SKM-1 (cell line): ENCODE results near the gene TAF15.

ENCODE experiments used
- DNase-seq: peaks from one replicate; lab custom pipeline; 2025; ENCODE audit not compliant: unreplicated experiment; lab: John Stamatoyannopoulos, UW

The TAF15 gene

DNA sequence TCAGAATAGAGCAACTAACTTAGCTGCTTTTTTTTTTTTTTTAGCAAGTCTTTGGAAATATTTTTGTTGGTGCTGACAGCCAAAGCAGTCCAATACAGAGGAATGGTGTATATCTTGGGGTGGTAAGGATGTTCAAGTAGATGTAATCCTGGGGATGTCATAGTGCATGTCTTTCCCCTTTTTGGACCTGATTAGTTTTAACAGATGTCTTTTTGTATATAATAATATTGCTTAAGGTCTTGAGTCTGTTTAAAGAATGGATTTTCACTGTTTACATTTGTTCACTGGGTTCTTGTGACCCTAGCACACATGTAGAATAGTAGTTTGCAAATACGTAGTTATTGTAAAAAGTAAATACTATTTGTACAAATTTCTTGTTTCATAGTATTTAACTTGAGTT is 7.9 kb downstream of the TAF15 start:
- no peak for DNase-seq

DNA sequence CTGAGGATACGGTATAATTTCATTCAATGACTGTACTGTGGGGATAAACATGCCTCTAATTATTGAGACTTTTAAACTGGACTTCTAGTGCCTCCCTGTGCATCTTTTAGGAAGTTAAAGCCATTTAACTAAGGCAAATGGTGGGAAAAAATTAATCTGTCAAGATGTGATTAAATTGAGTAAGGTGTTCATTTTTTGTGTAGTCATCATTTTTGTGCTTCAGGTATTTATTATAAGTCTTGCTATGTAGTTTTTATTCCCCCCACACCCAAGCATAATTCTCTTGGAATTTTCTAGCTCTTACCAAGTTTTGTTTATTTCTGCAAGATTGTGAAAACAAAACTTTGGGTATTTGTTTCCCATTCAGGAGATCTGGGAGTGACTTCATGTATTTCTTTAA is 10.2 kb downstream of the TAF15 start:
- DNase-seq, result no peak

DNA sequence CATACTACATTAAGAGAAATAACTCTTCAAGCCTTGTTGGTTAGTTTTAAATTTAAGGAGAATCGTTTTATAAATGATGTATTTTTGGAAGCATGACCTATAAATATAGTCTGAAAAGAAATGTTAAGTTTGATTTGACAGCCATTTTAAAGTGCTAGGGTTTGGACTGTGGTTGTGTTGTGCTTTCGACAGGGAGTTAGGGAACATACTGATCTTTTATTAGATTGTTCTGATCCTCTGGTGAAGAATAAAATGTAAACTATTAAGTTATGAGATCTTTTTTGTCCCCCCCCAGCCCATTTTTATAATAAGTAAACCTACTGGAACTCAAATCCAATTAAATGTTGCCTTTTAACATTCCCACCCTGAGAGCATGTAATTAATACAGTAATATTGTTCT is 12.0 kb downstream of the TAF15 start:
- no peak for DNase-seq

DNA sequence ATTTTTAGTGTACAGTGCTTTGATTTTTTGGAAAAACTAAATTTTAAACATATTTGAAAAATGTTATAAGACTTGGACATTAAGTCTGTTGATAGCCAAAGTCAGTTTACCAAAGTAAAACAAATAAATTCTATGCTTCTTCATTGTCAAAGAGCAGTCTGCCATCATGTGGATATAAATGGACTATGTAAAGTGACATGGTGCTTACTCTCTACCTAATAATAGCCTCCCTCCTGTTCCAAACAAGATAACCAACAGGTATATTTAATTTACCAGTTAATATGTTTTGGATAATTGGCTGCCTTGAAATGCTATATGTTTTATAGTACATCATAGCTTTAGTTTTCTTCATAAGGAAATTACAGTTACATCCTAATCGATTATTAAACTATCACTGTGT is 15.9 kb downstream of the TAF15 start:
- DNase-seq, result no peak

DNA sequence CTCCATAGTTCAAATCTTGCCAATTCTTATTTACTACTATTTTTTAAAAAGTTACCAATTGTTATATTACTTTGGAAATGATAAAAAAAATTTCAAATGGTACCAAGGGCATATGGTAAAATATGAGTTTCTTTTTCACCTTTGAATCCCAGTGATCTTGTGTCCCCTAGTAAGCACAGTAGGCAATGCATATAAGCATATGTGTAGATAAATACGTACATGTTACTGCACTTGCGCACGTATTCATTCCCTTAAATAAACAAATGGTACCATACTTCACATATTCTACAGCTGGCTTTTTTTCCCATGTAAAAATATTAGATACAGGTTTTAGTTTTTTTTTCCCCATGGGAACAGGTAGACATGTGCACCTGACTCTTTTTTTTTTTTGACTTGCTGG is 31.8 kb downstream of the TAF15 start:
- no peak for DNase-seq

DNA sequence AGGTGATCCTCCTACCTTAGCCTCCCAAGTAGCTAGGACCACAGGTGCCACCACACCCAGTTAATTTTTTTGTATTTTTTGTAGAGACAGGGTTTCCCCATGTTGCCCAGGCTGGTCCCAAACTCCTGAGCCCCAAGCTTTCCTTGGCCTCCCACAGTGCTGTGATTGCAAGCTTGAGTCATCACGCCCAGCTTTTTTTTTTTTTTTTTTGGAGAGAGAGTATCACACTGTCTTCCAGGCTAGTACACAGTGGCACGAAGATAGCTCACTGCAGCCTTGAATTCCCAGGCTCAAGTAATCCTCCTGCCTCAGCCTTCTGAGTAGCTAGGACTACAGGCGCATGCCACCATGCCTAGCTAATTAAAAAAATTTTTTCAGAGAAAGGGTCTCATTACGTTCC is 32.2 kb downstream of the TAF15 start:
- no peak for DNase-seq

DNA sequence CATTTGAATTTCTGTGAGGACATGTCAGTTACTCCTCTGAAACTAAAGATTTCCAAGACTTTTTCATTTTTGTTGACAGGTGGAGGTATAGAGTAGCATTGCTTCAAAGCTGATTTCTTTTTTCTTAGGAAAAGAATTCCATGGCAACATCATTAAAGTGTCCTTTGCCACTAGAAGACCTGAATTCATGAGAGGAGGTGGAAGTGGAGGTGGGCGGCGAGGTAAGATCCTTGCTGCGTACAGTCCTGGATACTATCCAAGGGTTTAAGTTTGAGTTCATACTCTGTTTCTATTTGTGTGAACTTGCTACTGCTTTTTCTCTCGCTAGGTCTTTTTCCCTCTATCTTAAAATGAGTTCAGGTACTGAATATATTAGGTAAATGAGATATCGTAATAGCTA is 33.0 kb downstream of the TAF15 start:
- DNase-seq, result no peak

DNA sequence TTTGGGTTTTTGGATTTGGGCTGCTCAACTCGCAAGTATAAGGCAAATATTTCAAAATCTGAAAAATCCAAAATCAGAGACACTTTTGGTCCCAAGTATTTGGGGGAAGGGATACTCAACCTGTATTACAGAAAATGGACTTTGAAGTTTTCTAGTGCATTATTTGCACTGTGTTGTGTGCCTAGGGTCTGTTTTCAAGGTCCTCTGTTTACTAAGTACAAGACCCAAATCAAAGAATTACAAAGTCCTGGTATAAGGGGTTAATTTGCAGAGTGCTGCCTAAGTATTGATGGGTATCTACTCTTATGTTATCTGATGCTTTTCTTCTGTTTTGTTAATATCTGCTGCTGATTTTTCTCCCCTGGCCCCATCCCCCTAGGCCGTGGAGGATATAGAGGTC is 34.4 kb downstream of the TAF15 start:
- no peak for DNase-seq

DNA sequence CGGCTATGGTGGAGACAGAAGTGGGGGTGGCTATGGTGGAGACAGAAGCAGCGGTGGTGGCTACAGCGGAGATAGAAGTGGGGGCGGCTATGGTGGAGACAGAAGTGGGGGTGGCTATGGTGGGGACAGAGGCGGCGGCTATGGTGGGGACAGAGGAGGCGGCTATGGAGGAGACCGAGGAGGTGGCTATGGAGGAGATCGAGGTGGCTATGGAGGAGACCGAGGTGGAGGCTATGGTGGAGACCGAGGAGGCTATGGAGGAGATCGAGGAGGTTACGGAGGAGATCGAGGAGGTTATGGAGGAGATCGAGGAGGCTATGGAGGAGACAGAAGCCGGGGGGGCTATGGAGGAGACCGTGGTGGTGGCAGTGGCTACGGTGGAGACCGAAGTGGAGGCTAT is 35.3 kb downstream of the TAF15 start:
- DNase-seq, result no peak

DNA sequence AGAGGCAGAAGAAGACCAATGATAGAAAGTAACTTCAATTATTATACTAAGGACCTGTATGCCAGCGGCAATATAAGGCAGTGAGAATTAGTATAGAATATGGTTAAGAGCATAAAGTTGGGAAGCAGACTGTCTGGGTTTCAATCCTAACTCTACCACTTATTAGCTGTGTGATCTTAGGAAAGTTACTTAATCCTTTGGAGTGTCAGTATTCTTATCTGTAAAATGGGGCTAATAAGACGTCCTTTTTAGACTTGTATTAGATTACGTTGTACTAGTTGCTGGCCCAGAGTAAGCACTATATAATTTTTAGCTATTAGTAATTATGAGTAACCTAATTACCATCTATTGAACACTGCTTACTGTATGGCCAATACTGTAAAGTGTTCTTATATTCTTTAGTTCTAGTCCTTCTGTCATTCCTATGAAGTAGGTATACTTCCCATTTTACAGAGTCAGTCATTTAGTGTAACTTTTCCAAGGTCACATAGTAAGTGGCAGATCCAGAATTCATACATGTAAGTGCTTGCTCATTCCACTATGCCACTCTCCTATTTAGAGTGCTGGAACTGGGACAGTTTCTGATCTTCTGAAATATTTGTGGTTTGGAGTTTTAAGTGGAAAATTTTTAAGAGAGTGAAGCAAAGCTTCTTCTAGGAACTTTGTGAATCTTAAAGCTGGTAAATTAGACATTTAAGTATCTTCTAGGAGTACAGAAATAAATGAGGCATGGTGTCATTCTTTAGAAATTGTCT is 36.9 kb downstream of the TAF15 start:
- no peak for DNase-seq

DNA sequence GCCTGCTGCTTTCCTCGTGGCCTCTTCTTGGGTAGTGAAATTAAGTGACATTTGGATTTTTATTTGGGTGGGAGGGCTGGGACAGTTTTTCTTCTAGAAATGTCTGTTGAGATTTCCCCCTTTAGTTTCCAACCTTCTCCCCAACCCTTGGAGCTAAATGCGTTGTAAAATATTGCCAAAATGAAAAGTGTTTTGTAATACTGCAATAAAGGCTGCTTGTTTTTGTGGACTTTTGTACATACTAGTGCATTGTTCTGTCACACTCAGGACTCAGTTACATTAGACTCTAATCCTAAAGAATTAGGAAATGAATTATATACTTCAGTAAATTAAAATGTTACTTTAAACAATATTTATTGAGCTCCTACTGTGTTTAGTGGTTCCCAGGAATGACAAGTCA is 37.7 kb downstream of the TAF15 start:
- no peak for DNase-seq

DNA sequence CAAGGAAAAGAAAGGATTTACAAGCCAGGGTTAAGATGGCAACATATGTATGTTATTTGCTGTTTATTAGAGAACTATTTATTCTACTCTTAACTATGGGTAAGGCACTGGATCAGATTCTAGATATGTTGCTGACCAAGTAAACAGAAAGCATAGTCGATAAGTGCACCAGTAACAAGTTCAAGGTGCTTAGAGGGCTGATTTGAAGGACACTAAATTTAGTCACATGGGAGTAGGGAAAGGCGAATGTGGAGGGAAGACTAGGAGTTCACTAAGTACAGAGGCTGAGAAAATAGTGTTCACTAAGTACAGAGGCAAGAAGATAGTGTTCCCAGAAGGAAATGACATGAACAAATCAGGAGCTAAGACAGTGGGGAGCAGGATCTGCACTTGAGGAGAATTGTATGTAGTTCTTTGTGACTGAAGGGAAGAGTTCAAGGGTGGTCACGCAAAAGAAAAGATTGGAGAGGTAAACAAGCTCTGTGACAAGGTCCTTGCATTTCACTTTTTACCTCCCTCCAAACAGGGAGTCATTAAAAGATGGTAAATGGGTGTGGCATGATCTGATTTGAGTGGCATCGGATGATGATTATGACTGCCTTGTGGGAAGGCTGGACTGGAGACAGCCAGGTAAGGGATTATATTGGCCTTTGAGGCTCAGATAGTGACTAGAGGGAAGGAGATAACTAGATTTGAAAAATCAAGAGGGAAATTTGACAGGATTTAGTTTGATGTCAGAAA is 38.5 kb downstream of the TAF15 start:
- DNase-seq, result no peak

DNA sequence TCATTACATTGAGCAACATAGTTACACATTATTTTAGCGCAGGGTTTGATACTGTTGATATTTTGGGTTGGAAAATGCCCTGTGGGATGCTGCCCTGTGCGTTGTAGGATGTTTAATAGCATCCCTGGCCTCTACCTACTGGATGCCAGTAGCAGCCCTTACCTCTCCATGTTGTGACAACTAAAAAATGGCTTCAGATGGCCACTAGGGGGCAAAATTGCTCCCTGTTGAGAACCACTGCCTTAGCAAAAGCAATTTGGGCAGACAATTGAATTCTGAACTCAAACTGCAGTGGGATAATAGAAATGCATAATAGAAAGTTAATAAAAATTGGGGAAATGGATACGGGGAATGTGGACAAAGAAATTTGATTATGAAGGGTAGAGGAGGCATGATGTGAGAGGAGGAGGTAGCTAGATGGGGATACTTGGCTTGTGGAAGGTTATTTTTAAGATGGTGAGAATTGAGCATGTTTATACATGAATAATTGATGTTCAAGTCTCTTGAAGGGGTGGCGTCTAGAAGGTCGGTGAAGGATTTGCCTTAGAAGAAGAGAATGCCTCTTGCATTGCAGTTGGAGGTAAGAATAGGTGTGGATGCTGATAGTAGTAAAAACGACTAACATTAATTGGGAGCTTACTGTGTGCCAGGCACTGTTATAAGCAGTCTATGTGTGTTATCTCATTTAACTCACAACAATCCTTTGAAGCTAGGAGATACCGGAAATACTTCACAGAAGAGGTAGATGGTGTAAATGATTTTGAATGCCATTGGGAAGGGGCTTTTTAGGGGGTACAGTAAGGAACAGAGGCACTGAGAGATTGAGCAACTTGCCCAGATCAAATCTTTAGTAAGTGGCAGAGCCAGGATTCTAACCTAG is 40.4 kb downstream of the TAF15 start:
- DNase-seq, result peak; percentile 66

DNA sequence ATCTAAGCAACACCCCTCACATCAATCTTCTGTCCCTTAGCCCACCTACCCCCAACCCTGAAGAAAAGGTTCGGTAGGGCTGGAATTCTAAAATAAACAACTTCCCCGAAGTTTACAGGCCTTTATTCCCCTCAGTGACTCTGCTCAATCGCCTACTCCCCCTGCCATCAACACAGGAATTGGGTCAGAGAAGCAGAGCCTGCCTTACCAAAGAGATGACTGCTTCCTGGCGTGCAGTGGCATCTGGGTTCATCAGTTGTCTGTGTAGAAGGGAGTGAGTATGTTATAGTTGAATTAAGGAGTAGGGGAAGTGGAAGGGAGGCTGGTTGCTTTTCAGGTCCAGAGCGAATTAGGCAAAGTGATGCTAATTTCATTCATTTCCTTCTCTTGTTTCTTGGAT is 46.7 kb downstream of the TAF15 start:
- no peak for DNase-seq

DNA sequence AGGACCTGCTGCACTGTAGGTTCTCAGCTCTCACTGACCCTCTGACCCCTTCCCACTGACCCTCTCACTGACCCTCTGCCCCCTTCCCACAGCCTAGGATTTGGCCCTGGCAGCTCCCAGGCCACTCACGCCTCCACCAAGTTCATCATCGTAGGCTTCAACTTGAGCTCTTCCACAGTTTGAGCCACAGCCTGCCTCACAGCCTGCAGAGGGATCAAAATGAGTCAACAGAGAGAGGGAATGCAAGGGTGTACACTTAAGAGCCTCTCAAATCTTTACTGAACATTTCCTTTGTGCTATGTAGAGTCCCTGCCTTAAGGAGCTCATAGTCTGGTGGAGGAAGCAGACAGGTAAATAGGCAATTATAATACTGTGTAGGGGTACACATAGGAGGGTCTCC is 47.3 kb downstream of the TAF15 start:
- DNase-seq, result no peak

DNA sequence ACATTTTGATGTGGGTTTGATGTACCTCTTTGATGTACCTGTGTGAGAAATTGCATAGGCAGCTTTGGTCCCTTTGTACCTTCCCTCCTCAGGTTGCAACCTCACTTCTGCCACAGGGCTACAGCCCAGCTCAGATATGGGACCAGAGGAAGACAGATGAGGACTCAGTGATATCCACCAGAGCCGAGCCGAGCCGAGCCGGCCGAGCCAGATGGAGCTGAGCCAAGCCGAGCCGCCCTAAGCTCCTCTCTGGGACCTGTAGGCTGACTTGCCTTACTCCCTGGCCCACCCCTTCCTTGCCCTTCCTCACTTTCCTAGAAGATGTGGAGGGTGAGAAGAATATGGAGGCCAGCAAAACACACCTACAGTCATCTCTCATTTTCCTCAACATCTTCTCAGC is 55.6 kb downstream of the TAF15 start:
- no peak for DNase-seq

DNA sequence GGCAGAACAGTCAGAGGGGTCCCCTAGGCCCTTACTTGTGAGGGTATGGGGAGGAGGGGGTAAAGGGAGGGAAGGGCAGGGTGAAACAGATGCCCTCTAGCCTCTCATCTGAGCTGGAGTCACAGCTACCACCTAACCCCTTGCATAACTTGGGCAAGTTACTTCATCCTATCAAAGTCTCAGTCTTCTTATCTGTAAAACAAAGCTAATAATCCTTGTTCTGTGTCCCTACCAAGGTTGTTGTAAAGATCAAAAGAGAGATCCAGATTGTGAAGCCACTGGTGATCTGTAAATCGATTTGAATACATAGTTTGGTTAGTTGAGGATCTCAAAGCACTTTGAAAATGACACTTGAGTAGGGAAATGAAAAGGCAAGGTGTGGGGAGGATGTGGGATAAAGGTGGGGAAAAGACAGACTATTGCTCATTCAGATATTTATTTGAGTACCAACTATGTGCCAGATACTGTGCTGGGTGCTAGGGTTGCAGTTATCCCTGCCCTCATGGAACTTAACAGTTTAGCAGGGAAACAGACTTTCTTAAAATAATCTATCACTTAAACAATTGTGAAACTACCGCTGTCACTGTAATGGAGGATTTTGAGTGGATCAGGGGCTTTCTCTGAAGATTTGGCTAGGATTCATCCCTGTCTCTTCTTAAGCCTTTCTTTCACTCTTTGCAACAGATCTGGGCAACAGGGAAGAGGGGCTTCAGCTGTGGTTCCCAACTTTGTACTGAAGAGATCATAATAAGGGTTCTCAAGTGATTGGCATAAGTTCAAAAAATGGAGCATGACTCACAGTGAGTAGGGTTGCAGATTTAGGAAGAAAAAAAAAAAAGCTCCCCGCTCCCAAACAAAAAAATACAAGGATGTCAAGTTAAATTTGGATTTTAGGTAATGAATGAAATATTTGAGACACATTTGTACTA is 56.4 kb downstream of the TAF15 start:
- no peak for DNase-seq

DNA sequence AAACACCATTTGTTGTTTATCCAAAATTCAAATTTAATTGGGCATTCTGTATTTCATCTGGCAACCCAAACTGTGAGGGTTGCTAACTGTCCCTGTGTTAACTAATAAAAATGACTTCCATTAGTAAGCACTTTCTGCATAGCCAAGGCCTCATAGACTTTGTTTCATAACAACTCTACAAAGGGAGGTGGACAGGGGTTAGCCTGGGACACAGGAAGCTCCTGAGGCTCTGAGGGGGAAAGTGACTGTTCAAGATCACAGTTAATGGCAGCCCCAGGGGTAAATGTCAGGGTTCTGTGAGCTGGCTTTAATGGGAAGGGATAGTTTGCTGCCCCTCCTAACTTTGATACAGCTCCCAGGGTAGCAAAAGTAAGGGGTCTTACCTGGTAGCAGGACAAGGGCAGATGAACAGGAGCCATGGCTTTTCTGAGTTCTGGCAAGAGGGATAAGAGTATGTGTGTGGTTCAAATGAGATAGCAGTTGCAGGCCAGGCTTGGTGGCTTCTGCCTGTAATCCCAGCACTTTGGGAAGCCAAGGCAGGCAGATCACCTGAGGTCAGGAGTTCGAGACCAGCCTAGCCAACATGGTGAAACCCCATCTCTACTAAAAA is 57.2 kb downstream of the TAF15 start:
- DNase-seq, result peak; percentile 12

DNA sequence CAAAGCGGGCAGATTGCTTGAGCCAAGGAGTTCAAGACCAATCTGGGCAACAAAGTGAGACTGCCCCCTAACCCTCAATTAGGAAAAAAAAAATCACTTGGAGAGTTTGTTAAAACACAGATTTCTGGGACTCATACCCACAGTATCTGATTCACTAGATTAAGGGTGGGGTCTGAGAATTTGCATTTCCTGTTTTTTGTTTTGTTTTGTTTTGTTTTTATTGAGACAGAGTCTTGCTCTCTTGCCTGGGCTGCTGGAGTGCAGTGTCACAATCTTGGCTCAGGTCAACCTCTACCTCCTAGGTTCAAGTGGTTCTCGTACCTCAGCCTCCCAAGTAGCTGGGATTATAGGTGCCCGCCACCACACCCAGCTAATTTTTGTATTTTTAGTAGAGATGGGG is 58.3 kb downstream of the TAF15 start:
- DNase-seq, result no peak

DNA sequence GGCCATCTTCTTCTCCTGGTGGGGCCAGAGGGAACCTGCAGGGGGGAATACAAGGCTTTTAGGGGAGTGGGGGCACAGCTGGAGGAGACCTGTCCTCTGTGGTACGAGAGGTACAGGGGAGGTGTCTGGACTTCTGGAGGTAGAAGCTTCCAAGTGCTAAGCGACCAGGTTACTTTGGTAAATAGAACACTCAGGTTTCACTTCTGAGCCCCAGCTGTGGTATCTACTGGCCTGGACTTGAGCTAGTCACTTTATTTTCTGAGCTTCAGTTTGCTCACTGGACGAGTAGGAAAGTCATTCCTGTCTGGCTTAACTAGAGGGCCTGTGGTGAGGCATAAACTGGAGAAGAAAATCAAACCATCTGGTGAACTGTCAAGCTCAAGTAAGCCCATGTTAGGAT is 59.5 kb downstream of the TAF15 start, which contains the start of gene HEATR9:
TSS of gene HEATR9 (minus strand) at position 155 of the 400 bp plus-strand sequence. CDS start at position 6, 149 bp downstream.
- DNase-seq, result no peak
